Endothelial cell of umbilical vein (primary cell): ENCODE measurements around the gene RNF126. TPM values are rescaled to one million over a fixed set of nuclear protein-coding genes. Genes with fewer than 3 reads are reported as not detected.
A peak's percentile ranks its signal among the peaks of the same experiment; 100 is the strongest.
"Not testable (repeated sequence)": the region's sequence is repeated elsewhere in the genome, so short reads cannot be mapped to it uniquely, and the experiment has no call there.

ENCODE experiments used
- BruUV-seq: library from RNA; stranded (reverse); fragments of 400-500 nt; replicated peaks from 2 replicates; lab custom pipeline; 2021; lab: Mats Ljungman, UMichigan
- CTCF ChIA-PET: fragments of 300-600, 350-600 bp; sonication (Branson Sonifier 250); formaldehyde crosslinking; loops from one replicate; lab custom pipeline; 2021; ENCODE audit warnings: antibody characterized with exemption, inconsistent platforms; lab: Charles Lee
- POLR2A ChIA-PET: fragments of 300-600, 350-600 bp; sonication (Branson Sonifier 250); formaldehyde crosslinking; loops from one replicate; lab custom pipeline; 2021; ENCODE audit warnings: antibody characterized with exemption, inconsistent platforms; lab: Charles Lee
- DNase-seq: peaks from one replicate; pipeline ENCODE4 v3.0.0-alpha.2; 2011; ENCODE audit warnings: low read depth, low spot score
- FAIRE-seq: peaks from 2 replicates; lab custom pipeline; 2011; peaks lifted over from hg19 to GRCh38; lab: Jason Lieb, UNC
- H2AFZ ChIP-seq: 2 replicates; pipeline ENCODE4 v1.6.0; 2012; ENCODE audit warnings: low read depth, low read length, control low read depth, inconsistent platforms
- H3K27ac ChIP-seq: 2 replicates; pipeline ENCODE4 v1.5.1; 2011; ENCODE audit warnings: low read depth, mild to moderate bottlenecking, control low read depth, low read length, moderate library complexity; ENCODE audit not compliant: insufficient read depth
- H3K27me3 ChIP-seq, 2 experiments: 2 replicates each; pipeline versions ENCODE4 v1.6.0 to v1.6.1; 2011; ENCODE audit warnings: low read length in 2 of 2, mixed read lengths in 1 of 2; ENCODE audit not compliant: control insufficient read depth in 2 of 2, insufficient read depth in 2 of 2
- H3K36me3 ChIP-seq, 2 experiments: 2 replicates in 1 of 2; 3 replicates in 1 of 2; pipeline ENCODE4 v1.5.1; 2011; ENCODE audit warnings: low read length in 2 of 2, mild to moderate bottlenecking in 1 of 2, moderate library complexity in 1 of 2; ENCODE audit not compliant: control insufficient read depth in 2 of 2, insufficient read depth in 2 of 2; ENCODE audit errors: extremely low read depth in 1 of 2
- H3K4me1 ChIP-seq: 3 replicates; pipeline ENCODE4 v1.5.1; 2011; ENCODE audit warnings: mild to moderate bottlenecking, low read length; ENCODE audit not compliant: control insufficient read depth, insufficient read depth; ENCODE audit errors: extremely low read depth
- H3K4me2 ChIP-seq: 2 replicates; pipeline ENCODE4 v1.6.1; 2011; ENCODE audit warnings: low read length, control low read depth, mixed read lengths; ENCODE audit not compliant: insufficient read depth
- H3K4me3 ChIP-seq, 3 experiments: fragments of 200-600 bp in 1 of 3; sonication (generic), shearing (Covaris generic) in 1 of 3; replicated peaks in 1 of 3; 2 replicates each; pipeline ENCODE4 v1.5.1; 2011 to 2016; ENCODE audit warnings: control low read depth in 3 of 3, low read length in 3 of 3, mild to moderate bottlenecking in 2 of 3, inconsistent platforms in 1 of 3, low read depth in 1 of 3, moderate library complexity in 1 of 3; ENCODE audit not compliant: insufficient read depth in 1 of 3
- H3K79me2 ChIP-seq: 2 replicates; pipeline ENCODE4 v1.6.0; 2012; ENCODE audit warnings: low read length, inconsistent platforms; ENCODE audit not compliant: control insufficient read depth, insufficient read depth
- H3K9ac ChIP-seq: replicated peaks from 2 replicates; pipeline ENCODE3; 2011; ENCODE audit warnings: low read length, control low read depth; ENCODE audit not compliant: insufficient read depth; ENCODE audit errors: extremely low read depth
- H3K9me1 ChIP-seq: replicated peaks from 3 replicates; pipeline ENCODE4 v1.6.0; 2011; ENCODE audit warnings: mild to moderate bottlenecking, low read length; ENCODE audit not compliant: control insufficient read depth, insufficient read depth; ENCODE audit errors: extremely low read depth
- H3K9me3 ChIP-seq: replicated peaks from 2 replicates; pipeline ENCODE4 v1.5.1; 2012; ENCODE audit warnings: low read length, inconsistent platforms; ENCODE audit not compliant: control insufficient read depth, insufficient read depth
- H4K20me1 ChIP-seq: replicated peaks from 2 replicates; pipeline ENCODE3; 2011; ENCODE audit warnings: mild to moderate bottlenecking, low read length; ENCODE audit not compliant: control insufficient read depth, insufficient read depth; ENCODE audit errors: extremely low read depth
- EZH2 ChIP-seq: IDR thresholded peaks from 2 replicates; pipeline ENCODE4 v1.6.1; 2012; ENCODE audit warnings: borderline replicate concordance, low read depth, mild to moderate bottlenecking, moderate library complexity, low read length, inconsistent platforms; ENCODE audit not compliant: severe bottlenecking
- FOS ChIP-seq: IDR thresholded peaks from 2 replicates; pipeline ENCODE4 v1.6.1; 2011; ENCODE audit warnings: mild to moderate bottlenecking, low read length, moderate library complexity, borderline replicate concordance; ENCODE audit not compliant: insufficient read depth
- GATA2 ChIP-seq: IDR thresholded peaks from 2 replicates; pipeline ENCODE4 v1.7.0; 2011; ENCODE audit warnings: low read depth, mild to moderate bottlenecking, moderate library complexity, mixed read lengths, low read length; ENCODE audit not compliant: insufficient read length, insufficient read depth
- JUN ChIP-seq: IDR thresholded peaks from 2 replicates; pipeline ENCODE4 v1.6.1; 2011; ENCODE audit warnings: borderline replicate concordance, low read depth; ENCODE audit not compliant: insufficient read length, insufficient read depth
- MAX ChIP-seq: IDR thresholded peaks from 2 replicates; pipeline ENCODE4 v1.6.1; 2011; ENCODE audit not compliant: insufficient read depth, insufficient read length
- MYC ChIP-seq: IDR thresholded peaks from one replicate; pipeline ENCODE4 v1.6.1; 2011; ENCODE audit warnings: mild to moderate bottlenecking, low read depth, low read length
- POLR2A ChIP-seq: IDR thresholded peaks from 2 replicates; pipeline ENCODE4 v1.6.1; 2012; ENCODE audit warnings: low read depth, mild to moderate bottlenecking, control low read depth, low read length
- POLR2AphosphoS5 ChIP-seq: IDR thresholded peaks from 2 replicates; pipeline ENCODE4 v1.6.1; 2012; ENCODE audit warnings: low read depth, mild to moderate bottlenecking, control low read depth, low read length, moderate library complexity; ENCODE audit not compliant: insufficient read depth
- dilution Hi-C: fragments of 300-500 bp; cut with MboI; formaldehyde crosslinking; loops from one replicate; pipeline ENCODE4 v1.15.0; 2019; ENCODE audit warnings: low sequenced_read_pairs; ENCODE audit not compliant: extremely low pct_ligation_motif_present
- intact Hi-C: fragments of 100-400 bp; cut with micrococcal nuclease; formaldehyde crosslinking; loops from one replicate; pipeline ENCODE4 v1.10.0; 2022
- polyA plus RNA-seq, 4 experiments: library from polyadenylated mRNA; depleted of rRNA in 3 of 4; stranded (reverse) in 3 of 4; unstranded in 1 of 4; fragments of >200 nt; gene quantifications; 2 replicates each; pipeline versions ENCODE4 v1.2.1 to v1.2.3, GENCODE V29; 2011 to 2012; ENCODE audit warnings: missing spikeins in 1 of 4
- total RNA-seq: library from RNA; stranded (reverse); gene quantifications from 2 replicates; pipeline ENCODE4 v1.2.3, GENCODE V29; 2021
- TF ChIP-seq, protein P1 (sequence below), 2 donors: IDR thresholded peaks; 1 replicate in 1 of 2; 2 replicates in 1 of 2; pipeline ENCODE4 v1.5.1; 2011; ENCODE audit warnings: low read length in 2 of 2, mild to moderate bottlenecking in 2 of 2, moderate library complexity in 2 of 2, control low read depth in 1 of 2, inconsistent platforms in 1 of 2, low read depth in 1 of 2; ENCODE audit not compliant: insufficient read depth in 1 of 2; ENCODE audit errors: extremely low read depth in 1 of 2

RNF126 gene
- total and polyA plus RNA-seq, 2 donors (not counting 3 experiments of a cell fraction or from before 2014, with no cell fraction given) = 19.2 to 61.3 TPM

- Histone ChIP-seq H3K4me3 (no peak overlapping the region), H3K4me2 (no peak overlapping the region), H3K27me3 (peaks cover 0 to 3% of the 10 kb centered on the region in 2 experiments), H4K20me1 (no peaks in the 10 kb centered on the region), H2AFZ (peak overlapping the region; percentile 64), H3K36me3 (no peaks in the 10 kb centered on the region), H3K4me1 (peaks cover 1% of the 10 kb centered on the region), H3K79me2 (no peaks in the 10 kb centered on the region), H3K9me3 (no peaks in the 10 kb centered on the region), H3K9me1 (no peaks in the 10 kb centered on the region), H3K27ac (no peak overlapping the region), H3K9ac (no peak overlapping the region)
- no TSS peak for BruUV-seq
- FAIRE-seq (no peak), DNase-seq (no peak)
- POLR2A ChIA-PET = no interaction called here
- dilution Hi-C loops (no loop called here), intact Hi-C loops (loop anchor here (1.0 kb wide), 1 partner anchor 23 kb away; no protein-coding TSS in a partner anchor)
- TF ChIP-seq FOS = no peak
- TF ChIP-seq EZH2 = no peak
- TF ChIP-seq POLR2AphosphoS5 = no peak
- TF ChIP-seq, protein P1, sequence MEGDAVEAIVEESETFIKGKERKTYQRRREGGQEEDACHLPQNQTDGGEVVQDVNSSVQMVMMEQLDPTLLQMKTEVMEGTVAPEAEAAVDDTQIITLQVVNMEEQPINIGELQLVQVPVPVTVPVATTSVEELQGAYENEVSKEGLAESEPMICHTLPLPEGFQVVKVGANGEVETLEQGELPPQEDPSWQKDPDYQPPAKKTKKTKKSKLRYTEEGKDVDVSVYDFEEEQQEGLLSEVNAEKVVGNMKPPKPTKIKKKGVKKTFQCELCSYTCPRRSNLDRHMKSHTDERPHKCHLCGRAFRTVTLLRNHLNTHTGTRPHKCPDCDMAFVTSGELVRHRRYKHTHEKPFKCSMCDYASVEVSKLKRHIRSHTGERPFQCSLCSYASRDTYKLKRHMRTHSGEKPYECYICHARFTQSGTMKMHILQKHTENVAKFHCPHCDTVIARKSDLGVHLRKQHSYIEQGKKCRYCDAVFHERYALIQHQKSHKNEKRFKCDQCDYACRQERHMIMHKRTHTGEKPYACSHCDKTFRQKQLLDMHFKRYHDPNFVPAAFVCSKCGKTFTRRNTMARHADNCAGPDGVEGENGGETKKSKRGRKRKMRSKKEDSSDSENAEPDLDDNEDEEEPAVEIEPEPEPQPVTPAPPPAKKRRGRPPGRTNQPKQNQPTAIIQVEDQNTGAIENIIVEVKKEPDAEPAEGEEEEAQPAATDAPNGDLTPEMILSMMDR (IDR thresholded peaks at IDR 0.05; ENCODE audit: extremely low read depth in 1 of 2, insufficient read depth in 1 of 2, low read depth in 1 of 2, low read length in 2 of 2) = no peak
- no peak for TF ChIP-seq MYC
- no peak for TF ChIP-seq MAX
- TF ChIP-seq POLR2A = no peak
- no peak for TF ChIP-seq GATA2
- TF ChIP-seq JUN = no peak
- CTCF ChIA-PET = interaction anchor here (1.0 to 1.4 kb wide), 3 partner anchors 22 to 31 kb away, joined by 5 to 7 read pairs (median 6); no protein-coding TSS in a partner anchor
These were observed 40.3 kb upstream of the RNF126 start for GRCh38 chr19:703329-703650.

DNA sequence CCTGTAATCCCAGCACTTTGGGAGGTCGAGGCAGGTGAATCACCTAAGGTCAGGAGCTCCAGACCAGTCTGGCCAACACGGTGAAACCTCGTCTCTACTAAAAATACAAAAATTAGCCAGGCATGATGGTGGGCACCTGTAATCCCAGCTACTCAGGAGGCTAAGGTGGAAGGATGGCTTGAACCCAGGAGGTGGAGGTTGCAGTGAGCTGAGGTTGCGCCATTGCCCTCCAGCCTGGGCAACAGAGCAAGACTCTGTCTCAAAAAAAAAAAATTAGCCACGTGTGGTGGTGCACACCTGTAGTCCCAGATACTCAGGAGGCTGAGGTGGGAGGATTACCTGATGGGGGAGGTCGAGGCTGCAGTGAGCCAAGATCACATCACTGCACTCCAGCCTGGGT is 39.8 kb upstream of the RNF126 start:
- BruUV-seq, DNase-seq, H2AFZ ChIP-seq, H3K27ac ChIP-seq, H3K9me1 ChIP-seq, H3K4me3 ChIP-seq, dilution Hi-C loops, H3K9me3 ChIP-seq, H3K4me2 ChIP-seq, FAIRE-seq, H3K36me3 ChIP-seq, H3K4me1 ChIP-seq, H3K9ac ChIP-seq, H4K20me1 ChIP-seq, H3K79me2 ChIP-seq, H3K27me3 ChIP-seq: not testable (repeated sequence)
- CTCF ChIA-PET = interaction anchor here (1.3 to 1.4 kb wide), 2 partner anchors 22 to 31 kb away, joined by 6 to 7 read pairs; no protein-coding TSS in a partner anchor
- POLR2A ChIA-PET = interaction anchor here (0.7 kb wide), 1 partner anchor 381 kb away, joined by 3 read pairs; no protein-coding TSS in a partner anchor
- intact Hi-C loops = loop anchor here (1.0 kb wide), 1 partner anchor 23 kb away; no protein-coding TSS in a partner anchor

DNA sequence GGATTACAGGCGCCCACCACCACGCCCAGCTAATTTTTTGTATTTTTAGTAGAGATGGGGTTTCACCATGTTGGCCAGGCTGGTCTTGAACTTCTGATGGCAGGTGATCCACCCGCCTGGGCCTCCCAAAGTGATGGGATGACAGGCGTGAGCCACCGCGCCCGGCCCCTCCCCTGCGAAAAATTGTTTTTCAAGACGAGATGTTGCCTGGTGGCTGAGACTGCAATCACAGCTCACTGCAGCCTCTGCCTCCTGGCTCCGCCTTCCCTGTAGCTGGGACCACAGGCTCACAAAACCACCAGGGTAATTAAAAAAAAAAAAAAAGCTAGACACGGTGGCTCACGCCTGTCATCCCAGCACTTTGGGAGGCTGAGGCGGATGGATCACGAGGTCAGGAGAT is 36.9 kb upstream of the RNF126 start:
- H3K4me1 ChIP-seq, POLR2A ChIA-PET, DNase-seq, H3K9me1 ChIP-seq, BruUV-seq, H3K27me3 ChIP-seq, H3K4me3 ChIP-seq, H3K36me3 ChIP-seq, H2AFZ ChIP-seq, FAIRE-seq, intact Hi-C loops, dilution Hi-C loops, H3K4me2 ChIP-seq, H3K79me2 ChIP-seq, H3K27ac ChIP-seq, H3K9me3 ChIP-seq, H4K20me1 ChIP-seq, H3K9ac ChIP-seq: not testable (repeated sequence)
- CTCF ChIA-PET = interaction anchor here (1.0 to 2.0 kb wide), 4 partner anchors 12 to 35 kb away, joined by 3 to 7 read pairs (median 4); no protein-coding TSS in a partner anchor
